ENCODE measurements around the gene CCDC88B. TPM values are rescaled to one million over a fixed set of nuclear protein-coding genes. Genes with fewer than 3 reads are reported as not detected.

Gene CCDC88B
- total and polyA plus RNA-seq, 10 of the 15 experiments (the other 5 are each of a cell fraction or from before 2014, with no cell fraction given), result 0.24 to 66.0 (median 19.2) TPM

DNA sequence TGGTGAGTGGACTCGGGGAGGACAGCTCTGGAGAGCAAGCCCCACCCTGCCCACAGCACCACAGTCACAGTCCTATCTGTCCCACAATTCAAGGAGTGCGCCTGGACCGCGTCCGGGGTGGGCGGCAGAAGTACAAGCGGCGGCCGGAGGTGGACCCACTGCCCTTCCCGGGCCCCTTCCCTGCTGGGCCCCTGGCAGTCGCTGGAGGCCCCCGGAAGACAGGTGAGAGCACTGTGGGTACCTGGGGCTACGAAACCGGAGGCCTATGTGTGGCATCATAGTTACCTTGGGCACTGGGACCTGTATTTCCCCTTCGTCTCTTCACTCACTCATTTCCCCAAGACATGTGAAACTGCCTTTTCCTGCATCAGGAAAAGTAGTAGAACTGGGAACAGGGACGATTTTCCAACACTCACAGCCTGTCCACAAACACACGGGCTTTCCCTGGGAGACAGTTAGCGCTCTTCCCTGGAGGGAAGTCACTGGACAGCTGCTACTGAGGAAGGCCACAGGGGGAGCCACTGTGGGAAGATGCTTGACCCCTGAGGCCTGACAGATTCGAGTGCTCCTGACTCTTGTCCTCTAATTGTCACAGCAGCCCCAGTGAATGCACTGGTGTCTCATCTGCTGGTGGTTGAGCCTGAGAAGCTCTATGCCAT is 25.7 kb upstream of the CCDC88B start (continued):
- TF ChIP-seq, protein P1, sequence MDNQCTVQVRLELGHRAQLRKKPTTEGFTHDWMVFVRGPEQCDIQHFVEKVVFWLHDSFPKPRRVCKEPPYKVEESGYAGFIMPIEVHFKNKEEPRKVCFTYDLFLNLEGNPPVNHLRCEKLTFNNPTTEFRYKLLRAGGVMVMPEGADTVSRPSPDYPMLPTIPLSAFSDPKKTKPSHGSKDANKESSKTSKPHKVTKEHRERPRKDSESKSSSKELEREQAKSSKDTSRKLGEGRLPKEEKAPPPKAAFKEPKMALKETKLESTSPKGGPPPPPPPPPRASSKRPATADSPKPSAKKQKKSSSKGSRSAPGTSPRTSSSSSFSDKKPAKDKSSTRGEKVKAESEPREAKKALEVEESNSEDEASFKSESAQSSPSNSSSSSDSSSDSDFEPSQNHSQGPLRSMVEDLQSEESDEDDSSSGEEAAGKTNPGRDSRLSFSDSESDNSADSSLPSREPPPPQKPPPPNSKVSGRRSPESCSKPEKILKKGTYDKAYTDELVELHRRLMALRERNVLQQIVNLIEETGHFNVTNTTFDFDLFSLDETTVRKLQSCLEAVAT (IDR thresholded peaks at IDR 0.05), result no peak
- TF ChIP-seq HCFC1 (IDR thresholded peaks at IDR 0.05; ENCODE audit: low read length), result no peak
- TF ChIP-seq YY1 (IDR thresholded peaks at IDR 0.05; ENCODE audit: low read depth, low read length), result no peak
- TF ChIP-seq, protein P2, sequence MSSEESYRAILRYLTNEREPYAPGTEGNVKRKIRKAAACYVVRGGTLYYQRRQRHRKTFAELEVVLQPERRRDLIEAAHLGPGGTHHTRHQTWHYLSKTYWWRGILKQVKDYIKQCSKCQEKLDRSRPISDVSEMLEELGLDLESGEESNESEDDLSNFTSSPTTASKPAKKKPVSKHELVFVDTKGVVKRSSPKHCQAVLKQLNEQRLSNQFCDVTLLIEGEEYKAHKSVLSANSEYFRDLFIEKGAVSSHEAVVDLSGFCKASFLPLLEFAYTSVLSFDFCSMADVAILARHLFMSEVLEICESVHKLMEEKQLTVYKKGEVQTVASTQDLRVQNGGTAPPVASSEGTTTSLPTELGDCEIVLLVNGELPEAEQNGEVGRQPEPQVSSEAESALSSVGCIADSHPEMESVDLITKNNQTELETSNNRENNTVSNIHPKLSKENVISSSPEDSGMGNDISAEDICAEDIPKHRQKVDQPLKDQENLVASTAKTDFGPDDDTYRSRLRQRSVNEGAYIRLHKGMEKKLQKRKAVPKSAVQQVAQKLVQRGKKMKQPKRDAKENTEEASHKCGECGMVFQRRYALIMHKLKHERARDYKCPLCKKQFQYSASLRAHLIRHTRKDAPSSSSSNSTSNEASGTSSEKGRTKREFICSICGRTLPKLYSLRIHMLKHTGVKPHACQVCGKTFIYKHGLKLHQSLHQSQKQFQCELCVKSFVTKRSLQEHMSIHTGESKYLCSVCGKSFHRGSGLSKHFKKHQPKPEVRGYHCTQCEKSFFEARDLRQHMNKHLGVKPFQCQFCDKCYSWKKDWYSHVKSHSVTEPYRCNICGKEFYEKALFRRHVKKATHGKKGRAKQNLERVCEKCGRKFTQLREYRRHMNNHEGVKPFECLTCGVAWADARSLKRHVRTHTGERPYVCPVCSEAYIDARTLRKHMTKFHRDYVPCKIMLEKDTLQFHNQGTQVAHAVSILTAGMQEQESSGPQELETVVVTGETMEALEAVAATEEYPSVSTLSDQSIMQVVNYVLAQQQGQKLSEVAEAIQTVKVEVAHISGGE (CRISPR knock-in tag; IDR thresholded peaks at IDR 0.05), result no peak
- TF ChIP-seq CHD4 (IDR thresholded peaks at IDR 0.05), result no peak
- TF ChIP-seq EZH2 (IDR thresholded peaks at IDR 0.05; ENCODE audit: borderline replicate concordance, control insufficient read depth, low read depth, low read length), result no peak
